ENCODE results near the gene CAPZB.

Gene CAPZB

GRCh38 chr1:19330449-19331135, 154.7 kb downstream of the CAPZB start:
- no peak for DNase-seq (ENCODE audit: low read depth in 2 of 2)

- no peak for DNase-seq (ENCODE audit: low read depth in 2 of 2)
Observed at GRCh38 chr1:19329611-19330010, 155.7 kb downstream of the CAPZB start.

GRCh38 chr1:19329188-19329587, 156.2 kb downstream of the CAPZB start:
- DNase-seq (ENCODE audit: low read depth in 2 of 2), result no peak

GRCh38 chr1:19328486-19328885, 156.9 kb downstream of the CAPZB start:
- DNase-seq (ENCODE audit: low read depth in 2 of 2), result no peak

GRCh38 chr1:19327736-19328135, 157.6 kb downstream of the CAPZB start:
- DNase-seq (ENCODE audit: low read depth in 2 of 2), result no peak

- no peak for DNase-seq (ENCODE audit: low read depth in 2 of 2)
Observed at GRCh38 chr1:19327301-19327700, 158.0 kb downstream of the CAPZB start.

- DNase-seq (ENCODE audit: low read depth in 2 of 2), result no peak
Observed at GRCh38 chr1:19326748-19327065, 158.6 kb downstream of the CAPZB start.

- no peak for DNase-seq (ENCODE audit: low read depth in 2 of 2)
Observed at GRCh38 chr1:19325958-19326747, 159.2 kb downstream of the CAPZB start.

- no peak for DNase-seq (ENCODE audit: low read depth in 2 of 2)
Observed at GRCh38 chr1:19325368-19325957, 159.9 kb downstream of the CAPZB start.

GRCh38 chr1:19324665-19324990, 160.7 kb downstream of the CAPZB start:
- DNase-seq (ENCODE audit: low read depth in 2 of 2), result no peak

GRCh38 chr1:19323987-19324664, 161.2 kb downstream of the CAPZB start:
- DNase-seq (ENCODE audit: low read depth in 2 of 2), result no peak

GRCh38 chr1:19322481-19322880, 162.9 kb downstream of the CAPZB start:
- no peak for DNase-seq (ENCODE audit: low read depth in 2 of 2)

- DNase-seq (ENCODE audit: low read depth in 2 of 2), result no peak
Observed at GRCh38 chr1:19321071-19321470, 164.3 kb downstream of the CAPZB start.

- DNase-seq (ENCODE audit: low read depth in 2 of 2), result no peak
Observed at GRCh38 chr1:19319196-19319595, 166.1 kb downstream of the CAPZB start.

- no peak for DNase-seq (ENCODE audit: low read depth in 2 of 2)
Observed at GRCh38 chr1:19317126-19317910, 168.0 kb downstream of the CAPZB start.

GRCh38 chr1:19315378-19316198, 169.8 kb downstream of the CAPZB start:
- no peak for DNase-seq (ENCODE audit: low read depth in 2 of 2)

GRCh38 chr1:19313961-19314882, 171.1 kb downstream of the CAPZB start:
- no peak for DNase-seq (ENCODE audit: low read depth in 2 of 2)

- no peak for DNase-seq (ENCODE audit: low read depth in 2 of 2)
Observed at GRCh38 chr1:19313636-19313959, 171.7 kb downstream of the CAPZB start.

- DNase-seq (ENCODE audit: low read depth in 2 of 2), result no peak
Observed at GRCh38 chr1:19312782-19313635, 172.3 kb downstream of the CAPZB start.

Data from fibroblast of skin of left biceps (primary cell).